H1 (cell line): ENCODE measurements around the gene TTYH2. TPM values are rescaled to one million over a fixed set of nuclear protein-coding genes. Genes with fewer than 3 reads are reported as not detected.

Experiments used
- CTCF ChIA-PET: fragments of 300-600 bp; sonication (Branson Sonifier 250); formaldehyde crosslinking; loops from one replicate; lab custom pipeline; 2021; ENCODE audit not compliant: partially characterized antibody; lab: Charles Lee
- POLR2A ChIA-PET: fragments of 300-600 bp; sonication (Branson Sonifier 250); formaldehyde crosslinking; loops from one replicate; lab custom pipeline; 2021; ENCODE audit warnings: inconsistent platforms; ENCODE audit not compliant: partially characterized antibody; lab: Charles Lee
- DNase-seq, 2 experiments: peaks; one replicate each; pipeline versions ENCODE4 v3.0.0 to v3.0.0-alpha.2; 2010 to 2022; ENCODE audit warnings: low spot score in 2 of 2, low read depth in 1 of 2, mixed read lengths in 1 of 2
- FAIRE-seq: peaks from 2 replicates; lab custom pipeline; 2011; peaks lifted over from hg19 to GRCh38; lab: Jason Lieb, UNC
- H2AFZ ChIP-seq: 2 replicates; pipeline ENCODE4 v1.8.1; 2012; ENCODE audit warnings: low read length, inconsistent platforms
- H2AK5ac ChIP-seq: 2 replicates; pipeline ENCODE4 v1.6.1; 2013; ENCODE audit warnings: low read depth, low read length
- H2BK120ac ChIP-seq: replicated peaks from 2 replicates; pipeline ENCODE3; 2013; ENCODE audit warnings: low read depth, low read length, inconsistent platforms
- H2BK12ac ChIP-seq: 2 replicates; pipeline ENCODE4 v1.6.1; 2013; ENCODE audit warnings: low read depth, low read length
- H2BK15ac ChIP-seq: 2 replicates; pipeline ENCODE4 v1.6.1; 2013; ENCODE audit warnings: low read length
- H2BK20ac ChIP-seq: 2 replicates; pipeline ENCODE4 v1.6.1; 2013; ENCODE audit warnings: low read length
- H2BK5ac ChIP-seq: 2 replicates; pipeline ENCODE4 v1.6.1; 2013; ENCODE audit warnings: low read depth, low read length
- H3K14ac ChIP-seq: 2 replicates; pipeline ENCODE4 v1.6.1; 2013; ENCODE audit warnings: inconsistent platforms; ENCODE audit not compliant: insufficient read length
- H3K18ac ChIP-seq: 2 replicates; pipeline ENCODE4 v1.6.1; 2013; ENCODE audit warnings: low read length; ENCODE audit errors: extremely low read depth
- H3K23ac ChIP-seq: 2 replicates; pipeline ENCODE4 v1.6.1; 2013; ENCODE audit warnings: inconsistent platforms; ENCODE audit not compliant: insufficient read length
- H3K23me2 ChIP-seq: 2 replicates; pipeline ENCODE4 v1.6.1; 2013; ENCODE audit warnings: low read depth, low read length
- H3K27ac ChIP-seq: 2 replicates; pipeline ENCODE4 v1.6.1; 2011; ENCODE audit warnings: low read depth, low read length, inconsistent platforms
- H3K27me3 ChIP-seq, 4 experiments: replicated peaks in 1 of 4; 1 replicate in 1 of 4; 2 replicates in 3 of 4; pipeline versions ENCODE4 v1.6.1 to v1.8.1; 2011 to 2013; ENCODE audit warnings: low read length in 3 of 4, mild to moderate bottlenecking in 3 of 4, inconsistent platforms in 2 of 4, mixed read lengths in 2 of 4, moderate library complexity in 1 of 4; ENCODE audit not compliant: control insufficient read depth in 3 of 4, insufficient read depth in 3 of 4; ENCODE audit errors: extremely low read depth in 1 of 4
- H3K36me3 ChIP-seq, 4 experiments: 2 replicates each; pipeline versions ENCODE4 v1.6.1 to v1.8.1; 2011 to 2013; ENCODE audit warnings: mild to moderate bottlenecking in 4 of 4, low read length in 3 of 4, moderate library complexity in 2 of 4, control low read depth in 1 of 4, inconsistent platforms in 1 of 4; ENCODE audit not compliant: insufficient read depth in 4 of 4, control insufficient read depth in 2 of 4
- H3K4ac ChIP-seq: replicated peaks from 2 replicates; pipeline ENCODE3; 2013; ENCODE audit warnings: low read length, low read depth, mixed read lengths, inconsistent platforms; ENCODE audit not compliant: insufficient read length
- H3K4me1 ChIP-seq, 4 experiments: replicated peaks in 1 of 4; 1 replicate in 1 of 4; 2 replicates in 3 of 4; pipeline versions ENCODE4 v1.6.1 to v1.8.1; 2011 to 2013; ENCODE audit warnings: low read length in 3 of 4, inconsistent platforms in 2 of 4, mixed read lengths in 1 of 4; ENCODE audit not compliant: insufficient read depth in 4 of 4, control insufficient read depth in 3 of 4
- H3K4me2 ChIP-seq, 2 experiments: 2 replicates each; pipeline versions ENCODE4 v1.6.1 to v1.8.1; 2011 to 2013; ENCODE audit warnings: low read depth in 2 of 2, low read length in 2 of 2, control low read depth in 1 of 2, inconsistent platforms in 1 of 2, mild to moderate bottlenecking in 1 of 2; ENCODE audit not compliant: insufficient read depth in 1 of 2
- H3K4me3 ChIP-seq, 4 experiments: fragments of 200-600, 300-600 bp in 1 of 4; sonication (generic), shearing (Covaris generic), sonication (Bioruptor Twin) in 1 of 4; 2 replicates each; pipeline versions ENCODE4 v1.5.1 to v1.8.1; 2011 to 2016; ENCODE audit warnings: low read length in 4 of 4, low read depth in 3 of 4, control low read depth in 2 of 4, inconsistent platforms in 2 of 4, mild to moderate bottlenecking in 2 of 4, mixed read lengths in 1 of 4, moderate library complexity in 1 of 4; ENCODE audit not compliant: insufficient read depth in 2 of 4; ENCODE audit errors: extremely low read depth in 1 of 4
- H3K56ac ChIP-seq: replicated peaks from 2 replicates; pipeline ENCODE3; 2013; ENCODE audit warnings: low read depth, mild to moderate bottlenecking, mixed read lengths, low read length, inconsistent platforms; ENCODE audit not compliant: insufficient read length
- H3K79me1 ChIP-seq: 2 replicates; pipeline ENCODE4 v1.6.1; 2013; ENCODE audit warnings: low read depth, low read length, control low read depth
- H3K79me2 ChIP-seq, 2 experiments: 2 replicates each; pipeline versions ENCODE4 v1.6.1 to v1.8.1; 2012 to 2013; ENCODE audit warnings: low read length in 2 of 2, mild to moderate bottlenecking in 2 of 2, inconsistent platforms in 1 of 2; ENCODE audit not compliant: insufficient read depth in 2 of 2, control insufficient read depth in 1 of 2
- H3K9ac ChIP-seq, 4 experiments: replicated peaks in 1 of 4; 1 replicate in 1 of 4; 2 replicates in 3 of 4; pipeline versions ENCODE4 v1.6.1 to v1.8.1; 2011 to 2013; ENCODE audit warnings: low read depth in 3 of 4, low read length in 3 of 4, control low read depth in 2 of 4, mild to moderate bottlenecking in 2 of 4, moderate library complexity in 2 of 4, inconsistent platforms in 1 of 4; ENCODE audit errors: extremely low read depth in 1 of 4
- H3K9me3 ChIP-seq, 2 experiments: 2 replicates each; pipeline versions ENCODE4 v1.6.1 to v1.8.1; 2012 to 2013; ENCODE audit warnings: mild to moderate bottlenecking in 2 of 2, moderate library complexity in 2 of 2, control low read depth in 1 of 2, inconsistent platforms in 1 of 2, low read depth in 1 of 2, low read length in 1 of 2, mixed read lengths in 1 of 2; ENCODE audit not compliant: insufficient read depth in 2 of 2
- H4K20me1 ChIP-seq, 2 experiments: replicated peaks in 1 of 2; 2 replicates each; pipeline versions ENCODE3 to v1.8.1; 2011 to 2013; ENCODE audit warnings: inconsistent platforms in 2 of 2, low read length in 2 of 2, mild to moderate bottlenecking in 1 of 2; ENCODE audit not compliant: insufficient read depth in 2 of 2, control insufficient read depth in 1 of 2
- H4K5ac ChIP-seq: 2 replicates; pipeline ENCODE4 v1.6.1; 2013; ENCODE audit warnings: low read length, low read depth, mixed read lengths, inconsistent platforms; ENCODE audit not compliant: insufficient read length
- H4K8ac ChIP-seq: 2 replicates; pipeline ENCODE4 v1.8.0; 2013; ENCODE audit warnings: mild to moderate bottlenecking, moderate library complexity, low read length, inconsistent platforms; ENCODE audit not compliant: insufficient read depth; ENCODE audit errors: extremely low read depth
- H4K91ac ChIP-seq: replicated peaks from 2 replicates; pipeline ENCODE3; 2013; ENCODE audit warnings: low read length, mixed read lengths, inconsistent platforms; ENCODE audit not compliant: insufficient read length
- CBX5 ChIP-seq: fragments of 300-800, 300-1000 bp; sonication (generic); IDR thresholded peaks from 2 replicates; pipeline ENCODE4 v1.7.1; 2016; ENCODE audit warnings: antibody characterized with exemption, low read length, low read depth
- CEBPB ChIP-seq: IDR thresholded peaks from 2 replicates; pipeline ENCODE4 v1.6.1; 2012; ENCODE audit warnings: low read depth, low read length
- CREB1 ChIP-seq: IDR thresholded peaks from 2 replicates; pipeline ENCODE4 v1.6.1; 2012; ENCODE audit warnings: inconsistent platforms
- HDAC2 ChIP-seq, 2 experiments: fragments of 300-600 bp in 1 of 2; sonication (generic) in 1 of 2; IDR thresholded peaks; 2 replicates each; pipeline ENCODE4 v1.6.1; 2011 to 2012; ENCODE audit warnings: low read depth in 2 of 2, low read length in 2 of 2, mild to moderate bottlenecking in 2 of 2, moderate library complexity in 2 of 2, borderline replicate concordance in 1 of 2, inconsistent platforms in 1 of 2
- JUN ChIP-seq: IDR thresholded peaks from 2 replicates; pipeline ENCODE4 v1.6.1; 2011; ENCODE audit warnings: low read depth, mild to moderate bottlenecking, improper control_type of control experiment, low read length
- KDM1A ChIP-seq: fragments of 200-600, 300-600 bp; sonication (generic); IDR thresholded peaks from 2 replicates; pipeline ENCODE4 v1.7.1; 2016; ENCODE audit warnings: mild to moderate bottlenecking, low read length, borderline replicate concordance
- RAD21 ChIP-seq, 2 experiments: IDR thresholded peaks in 1 of 2; conservative IDR thresholded peaks in 1 of 2; 2 replicates each; pipeline ENCODE4 v1.6.1; 2011; ENCODE audit warnings: low read depth in 2 of 2, low read length in 2 of 2, improper control_type of control experiment in 1 of 2, inconsistent platforms in 1 of 2, mild to moderate bottlenecking in 1 of 2, moderate library complexity in 1 of 2
- RFX5 ChIP-seq: IDR thresholded peaks from 2 replicates; pipeline ENCODE4 v1.6.1; 2011; ENCODE audit warnings: low read depth, low read length, improper control_type of control experiment, borderline replicate concordance
- SIN3A ChIP-seq, 2 experiments: IDR thresholded peaks in 1 of 2; conservative IDR thresholded peaks in 1 of 2; 2 replicates each; pipeline ENCODE4 v1.6.1; 2011 to 2012; ENCODE audit warnings: low read length in 2 of 2, improper control_type of control experiment in 1 of 2, low read depth in 1 of 2, mild to moderate bottlenecking in 1 of 2
- SP2 ChIP-seq: IDR thresholded peaks from 2 replicates; pipeline ENCODE4 v1.6.1; 2012; ENCODE audit warnings: mild to moderate bottlenecking, low read length, inconsistent platforms
- SRF ChIP-seq: IDR thresholded peaks from 2 replicates; pipeline ENCODE4 v1.6.1; 2011; ENCODE audit warnings: mild to moderate bottlenecking, low read depth, low read length, moderate library complexity
- YY1 ChIP-seq: IDR thresholded peaks from 2 replicates; pipeline ENCODE4 v1.6.1; 2011; ENCODE audit warnings: low read depth, mild to moderate bottlenecking, low read length
- WGBS, 2 experiments: shearing (Covaris generic) in 1 of 2; methylation state at CpG; one replicate each; pipeline versions ENCODE4 v1.1.6 to v1.1.7; 2013 to 2015; ENCODE audit warnings: low lambda C conversion rate in 2 of 2, mixed read lengths in 2 of 2, inconsistent platforms in 1 of 2, low coverage in 1 of 2, missing lambda C conversion rate in 1 of 2; ENCODE audit not compliant: insufficient replicate concordance in 2 of 2, insufficient coverage in 1 of 2, insufficient read length in 1 of 2; ENCODE audit errors: extremely low coverage in 1 of 2, missing lambda C conversion rate in 1 of 2; 5-methylcytosine and 5-hydroxymethylcytosine counted together
- polyA plus RNA-seq, 7 experiments: library from polyadenylated mRNA; depleted of rRNA in 3 of 7; stranded (reverse) in 5 of 7; unstranded in 2 of 7; fragments of >200 nt in 5 of 7; fragments of 200-250 nt in 2 of 7; gene quantifications; 1 replicate in 5 of 7; 2 replicates in 1 of 7; 4 replicates in 1 of 7; pipeline versions ENCODE4 v1.2.1 to v1.2.3, GENCODE V29; 2011 to 2013; ENCODE audit warnings: missing spikeins in 2 of 7, mixed read lengths in 2 of 7
- total RNA-seq: library from RNA; stranded (reverse); fragmentation: NEBNext Ultra II Directional; extraction: Animal tissue kit (Norgen Biotek cat#: 25700); gene quantifications from 2 replicates; pipeline ENCODE4 v1.2.1, GENCODE V29; 2021

Gene TTYH2
- total and polyA plus RNA-seq, 2 of the 8 experiments (the other 6 are each of a cell fraction or from before 2014, with no cell fraction given) = 3.2 to 9.2 TPM

GRCh38 chr17:74196541-74197317, 16.6 kb upstream of the TTYH2 start:
- Histone ChIP-seq H3K36me3 (no peaks in the 10 kb centered on the region), H3K4ac (no peak overlapping the region), H3K23ac (no peak overlapping the region), H4K8ac (no peak overlapping the region), H3K4me2 (no peak overlapping the region), H2BK12ac (no peak overlapping the region), H2BK20ac (no peak overlapping the region), H3K79me2 (no peaks in the 10 kb centered on the region), H3K27ac (no peak overlapping the region), H4K20me1 (no peaks in the 10 kb centered on the region), H3K18ac (no peak overlapping the region), H3K9me3 (no peaks in the 10 kb centered on the region), H3K79me1 (no peaks in the 10 kb centered on the region), H4K5ac (no peak overlapping the region), H2AK5ac (no peak overlapping the region), H4K91ac (no peak overlapping the region), H2AFZ (no peak overlapping the region), H3K27me3 (peaks cover 0 to 13% (median 8%) of the 10 kb centered on the region in 4 experiments; a peak in 4 of 7 replicates), H3K4me1 (peaks cover 0 to 5% (median 2%) of the 10 kb centered on the region in 4 experiments; a peak in 4 of 7 replicates), H3K14ac (no peak overlapping the region), H3K9ac (no peak overlapping the region), H2BK5ac (no peak overlapping the region), H3K23me2 (no peaks in the 10 kb centered on the region; the same call in 1 of the 2 replicates), H3K4me3 (no peak overlapping the region), H2BK120ac (no peak overlapping the region), H2BK15ac (no peak overlapping the region), H3K56ac (no peak overlapping the region)
- no peak for FAIRE-seq
- WGBS, 2 experiments = 81% methylated on average over 24 of the region's 30 CpGs; no CpG with 5 or more reads in 1 of the 2 experiments
- CTCF ChIA-PET = no interaction called here
- POLR2A ChIA-PET = interaction anchor here (7.4 kb wide), 1 partner anchor 8 kb away, joined by 55 read pairs; the partner anchor contains the start of gene RPL38
- DNase-seq = no peak
- TF ChIP-seq CEBPB = no peak
- TF ChIP-seq SRF = no peak
- TF ChIP-seq SIN3A (conservative IDR thresholded peaks at IDR 0.05 in 1 of 2, IDR thresholded peaks at IDR 0.05 in 1 of 2; ENCODE audit: low read depth in 1 of 2, low read length in 2 of 2) = no peak
- TF ChIP-seq KDM1A = no peak
- TF ChIP-seq HDAC2 (IDR thresholded peaks at IDR 0.05; ENCODE audit: borderline replicate concordance in 1 of 2, low read depth in 2 of 2, low read length in 2 of 2) = no peak
- no peak for TF ChIP-seq RAD21 (IDR thresholded peaks at IDR 0.05 in 1 of 2, conservative IDR thresholded peaks at IDR 0.05 in 1 of 2; ENCODE audit: low read depth in 2 of 2, low read length in 2 of 2)
- TF ChIP-seq CBX5 = no peak
- TF ChIP-seq CREB1 = no peak
- no peak for TF ChIP-seq JUN
- TF ChIP-seq SP2 = no peak
- TF ChIP-seq RFX5 = no peak
- no peak for TF ChIP-seq YY1
